ENCODE data around the gene CYLD.

DNA sequence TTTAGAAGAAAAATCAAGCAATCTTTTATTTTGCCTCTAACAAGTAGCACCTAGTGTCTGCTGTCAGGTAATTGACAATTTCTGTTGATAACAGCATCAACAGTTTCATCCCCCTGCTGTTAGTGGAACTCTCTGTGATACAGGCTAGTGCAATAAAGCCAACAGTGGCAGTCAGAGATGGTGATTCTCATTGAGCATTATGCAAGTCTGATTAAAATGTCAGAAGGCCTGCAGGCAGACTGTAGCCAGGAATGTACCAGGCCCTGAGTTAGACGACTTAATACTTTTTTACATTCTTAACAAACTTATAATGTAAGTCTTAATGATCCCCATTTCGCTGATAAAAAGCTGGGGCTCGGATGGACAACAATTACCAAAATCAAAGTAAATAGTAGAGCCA is 14.6 kb downstream of the CYLD start:
- TF ChIP-seq, protein P1, sequence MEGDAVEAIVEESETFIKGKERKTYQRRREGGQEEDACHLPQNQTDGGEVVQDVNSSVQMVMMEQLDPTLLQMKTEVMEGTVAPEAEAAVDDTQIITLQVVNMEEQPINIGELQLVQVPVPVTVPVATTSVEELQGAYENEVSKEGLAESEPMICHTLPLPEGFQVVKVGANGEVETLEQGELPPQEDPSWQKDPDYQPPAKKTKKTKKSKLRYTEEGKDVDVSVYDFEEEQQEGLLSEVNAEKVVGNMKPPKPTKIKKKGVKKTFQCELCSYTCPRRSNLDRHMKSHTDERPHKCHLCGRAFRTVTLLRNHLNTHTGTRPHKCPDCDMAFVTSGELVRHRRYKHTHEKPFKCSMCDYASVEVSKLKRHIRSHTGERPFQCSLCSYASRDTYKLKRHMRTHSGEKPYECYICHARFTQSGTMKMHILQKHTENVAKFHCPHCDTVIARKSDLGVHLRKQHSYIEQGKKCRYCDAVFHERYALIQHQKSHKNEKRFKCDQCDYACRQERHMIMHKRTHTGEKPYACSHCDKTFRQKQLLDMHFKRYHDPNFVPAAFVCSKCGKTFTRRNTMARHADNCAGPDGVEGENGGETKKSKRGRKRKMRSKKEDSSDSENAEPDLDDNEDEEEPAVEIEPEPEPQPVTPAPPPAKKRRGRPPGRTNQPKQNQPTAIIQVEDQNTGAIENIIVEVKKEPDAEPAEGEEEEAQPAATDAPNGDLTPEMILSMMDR (IDR thresholded peaks at IDR 0.05; ENCODE audit: low read length): no peak
- no peak for TF ChIP-seq EZH2 (IDR thresholded peaks at IDR 0.05; ENCODE audit: borderline replicate concordance, low read length)
